HG03064 (cell line): Measurements from ENCODE around the gene NPY5R.

ENCODE experiments used
- ATAC-seq: cut with Tn5 transposase; IDR thresholded peaks from one replicate; pipeline ENCODE4 v1.9.1; 2021; ENCODE audit warnings: low read depth; ENCODE audit not compliant: unreplicated experiment

NPY5R gene

GRCh38 chr4:163343604-163344146, at the start of gene NPY5R:
Gene NPY5R (plus strand): TSS chr4:163343892. CDS start chr4:163350274, 6,382 bp downstream.
- ATAC-seq: no peak

GRCh38 chr4:163295138-163295537, 48.6 kb upstream of the NPY5R start:
- ATAC-seq: no peak

GRCh38 chr4:163300445-163300844, 43.2 kb upstream of the NPY5R start:
- no peak for ATAC-seq

- no peak for ATAC-seq
Measured at GRCh38 chr4:163303069-163303468, 40.6 kb upstream of the NPY5R start.

- no peak for ATAC-seq
Measured at GRCh38 chr4:163309466-163309865, 34.2 kb upstream of the NPY5R start.

GRCh38 chr4:163317110-163317509, 26.6 kb upstream of the NPY5R start:
- ATAC-seq: no peak

- no peak for ATAC-seq
Measured at GRCh38 chr4:163330916-163331628, 12.6 kb upstream of the NPY5R start.

- no peak for ATAC-seq
Measured at GRCh38 chr4:163331629-163332376, 11.9 kb upstream of the NPY5R start.

- peak; percentile 71 for ATAC-seq
Measured at GRCh38 chr4:163332526-163333406, 10.9 kb upstream of the NPY5R start, which contains the start of gene NPY1R. Gene NPY1R (minus strand): TSS chr4:163332596. CDS start chr4:163326554, 6,042 bp downstream.

GRCh38 chr4:163335384-163335783, 8.3 kb upstream of the NPY5R start:
- ATAC-seq: no peak

- no peak for ATAC-seq
Measured at GRCh38 chr4:163344147-163345125, 744 bp downstream of the NPY5R start.

- ATAC-seq: no peak
Measured at GRCh38 chr4:163350672-163351071, 7.0 kb downstream of the NPY5R start.

- ATAC-seq: no peak
Measured at GRCh38 chr4:163353054-163353453, 9.4 kb downstream of the NPY5R start.

- ATAC-seq: no peak
Measured at GRCh38 chr4:163356104-163356503, 12.4 kb downstream of the NPY5R start.

- no peak for ATAC-seq
Measured at GRCh38 chr4:163367651-163368050, 24.0 kb downstream of the NPY5R start.

GRCh38 chr4:163372029-163372428, 28.3 kb downstream of the NPY5R start:
- no peak for ATAC-seq

- ATAC-seq: no peak
Measured at GRCh38 chr4:163378661-163379060, 35.0 kb downstream of the NPY5R start.

GRCh38 chr4:163380703-163381102, 37.0 kb downstream of the NPY5R start:
- no peak for ATAC-seq

- ATAC-seq: no peak
Measured at GRCh38 chr4:163382178-163382869, 38.6 kb downstream of the NPY5R start.
